ENCODE data around the gene CD3G. TPM values are rescaled to one million over a fixed set of nuclear protein-coding genes. Genes with fewer than 3 reads are reported as not detected.

Gene CD3G
- total RNA-seq: 1 to 10 TPM; 1.6 to 2.0 TPM

- intact Hi-C loops (cut with DNase I): no loop called here
- Histone ChIP-seq H3K9ac (ENCODE audit: low read depth in 2 of 2, low read length in 2 of 2) (peak within 1 kb of the TSS in 1 of 2 donors; percentile 28), H3K9me3 (no peaks in the 10 kb centered on the region), H3K4me3 (no peak within 1 kb of the TSS), H3K4me1 (no peaks in the 10 kb centered on the region), H3K27ac (peak within 1 kb of the TSS; percentile 25), H3K27me3 (no peaks in the 10 kb centered on the region), H3K36me3 (no peaks in the 10 kb centered on the region)
- no peak for DNase-seq
- no peak for TF ChIP-seq CTCF (IDR thresholded peaks at IDR 0.05)
Measured at GRCh38 chr11:118343981-118344515, at the start of gene CD3G. Gene CD3G, plus strand, starts transcription at chr11:118344344. Its CDS starts 80 bp downstream, at chr11:118344424.

- Histone ChIP-seq H3K9ac (ENCODE audit: low read depth in 2 of 2, low read length in 2 of 2) (no peak overlapping the region), H3K4me1 (no peaks in the 10 kb centered on the region), H3K9me3 (no peaks in the 10 kb centered on the region), H3K27me3 (no peaks in the 10 kb centered on the region), H3K27ac (no peak overlapping the region), H3K4me3 (no peak overlapping the region), H3K36me3 (no peaks in the 10 kb centered on the region)
- no peak for TF ChIP-seq CTCF (IDR thresholded peaks at IDR 0.05)
- intact Hi-C loops (cut with DNase I): loop anchor here (10.0 kb wide), 1 partner anchor 190 kb away; no protein-coding TSS in a partner anchor
- DNase-seq: no peak
Measured at GRCh38 chr11:118295199-118295598, 48.9 kb upstream of the CD3G start.

DNA sequence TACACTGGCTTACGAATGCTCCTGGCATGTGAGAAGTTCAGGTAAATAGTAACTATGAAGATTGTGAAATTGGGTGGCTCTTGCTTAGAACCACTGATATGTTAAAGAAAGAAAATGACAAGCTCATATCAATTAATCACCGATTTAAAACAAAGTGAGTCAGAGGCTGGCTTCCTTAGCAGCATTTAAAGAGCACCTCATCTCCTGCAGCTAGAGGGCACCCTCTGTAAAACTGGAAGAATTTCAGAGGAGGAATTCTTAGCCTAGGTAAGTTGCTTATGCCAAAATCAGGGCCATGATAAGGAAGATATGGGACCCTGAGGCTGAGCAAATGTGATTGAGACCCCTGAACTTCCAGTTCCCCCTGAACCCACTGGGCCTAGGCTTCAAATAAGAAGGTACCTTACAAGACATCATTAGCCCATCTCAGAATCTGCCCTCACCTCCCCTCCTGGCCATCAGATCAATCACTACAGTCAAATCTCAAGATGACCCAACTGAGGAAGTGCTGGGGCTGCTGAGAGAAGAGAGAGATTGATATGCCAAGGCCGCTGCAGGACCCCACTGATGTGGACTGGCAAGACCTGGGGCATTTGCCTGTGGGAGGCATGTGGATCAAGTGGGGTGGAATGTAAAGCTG lies 48.2 kb upstream of the CD3G start:
- H3K36me3 ChIP-seq: no peaks in the 10 kb centered on the region
- intact Hi-C loops (cut with DNase I): loop anchor here (2.0 to 10.0 kb wide), 2 partner anchors 57 to 189 kb away; no protein-coding TSS in a partner anchor
- no peak overlapping the region for H3K27ac ChIP-seq
- no peaks in the 10 kb centered on the region for H3K4me1 ChIP-seq
- H3K27me3 ChIP-seq: no peaks in the 10 kb centered on the region
- H3K4me3 ChIP-seq: no peak overlapping the region
- no peak overlapping the region for H3K9ac ChIP-seq (ENCODE audit: low read depth in 2 of 2, low read length in 2 of 2)
- H3K9me3 ChIP-seq: no peaks in the 10 kb centered on the region
- TF ChIP-seq CTCF (IDR thresholded peaks at IDR 0.05): peak; percentile 36
- DNase-seq: no peak

DNA sequence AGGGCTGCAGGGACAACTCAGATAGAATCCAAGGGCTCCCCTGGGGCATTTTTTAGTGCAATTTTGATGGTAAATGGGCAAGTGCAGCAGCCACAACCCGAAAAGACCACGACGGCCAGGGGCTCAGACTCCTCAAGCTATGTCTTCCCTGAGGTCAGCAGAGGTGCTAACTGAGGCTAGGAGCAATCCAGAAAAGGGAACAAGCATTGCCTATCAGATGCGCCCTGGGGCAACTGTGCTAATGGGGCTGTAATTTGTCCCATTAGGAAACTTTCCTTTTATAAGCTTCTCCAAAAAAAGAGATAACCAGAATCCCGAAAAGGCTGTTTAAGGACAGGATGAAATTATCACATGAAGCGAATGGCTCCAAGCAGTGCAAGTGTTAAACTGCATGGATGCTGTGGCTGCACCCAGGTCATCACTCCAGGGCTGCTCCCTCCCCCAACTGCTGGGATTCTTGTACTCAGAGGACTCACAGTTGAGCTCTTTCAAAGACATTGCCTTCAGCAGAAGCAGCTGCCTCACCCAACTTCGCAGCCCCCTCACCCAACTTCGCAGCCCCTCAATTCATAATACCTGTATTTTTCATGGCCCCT lies 42.4 kb upstream of the CD3G start:
- Histone ChIP-seq H3K4me3 (no peak overlapping the region), H3K27me3 (no peaks in the 10 kb centered on the region), H3K4me1 (no peaks in the 10 kb centered on the region), H3K9ac (ENCODE audit: low read depth in 2 of 2, low read length in 2 of 2) (no peak overlapping the region), H3K9me3 (no peaks in the 10 kb centered on the region), H3K27ac (no peak overlapping the region), H3K36me3 (no peaks in the 10 kb centered on the region)
- intact Hi-C loops (cut with DNase I): no loop called here
- DNase-seq: no peak
- no peak for TF ChIP-seq CTCF (IDR thresholded peaks at IDR 0.05)

DNA sequence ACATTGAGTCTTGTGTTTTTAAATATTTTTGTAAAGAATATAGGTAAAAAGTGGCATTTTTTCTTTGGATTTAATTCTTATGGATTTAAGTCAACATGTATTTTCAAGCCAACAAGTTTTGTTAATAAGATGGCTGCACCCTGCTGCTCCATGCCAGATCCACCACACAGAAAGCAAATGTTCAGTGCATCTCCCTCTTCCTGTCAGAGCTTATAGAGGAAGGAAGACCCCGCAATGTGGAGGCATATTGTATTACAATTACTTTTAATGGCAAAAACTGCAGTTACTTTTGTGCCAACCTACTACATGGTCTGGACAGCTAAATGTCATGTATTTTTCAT lies 39.9 kb upstream of the CD3G start:
- Histone ChIP-seq H3K9ac (ENCODE audit: low read depth in 2 of 2, low read length in 2 of 2) (no peak overlapping the region), H3K4me1 (no peaks in the 10 kb centered on the region), H3K9me3 (no peaks in the 10 kb centered on the region), H3K36me3 (no peaks in the 10 kb centered on the region), H3K4me3 (no peak overlapping the region), H3K27me3 (no peaks in the 10 kb centered on the region), H3K27ac (no peak overlapping the region)
- no peak for DNase-seq
- intact Hi-C loops (cut with DNase I): no loop called here
- no peak for TF ChIP-seq CTCF (IDR thresholded peaks at IDR 0.05)

All from colonic mucosa (tissue), 4 donors.